GM12878 (cell line): ENCODE measurements around the gene ALDH1A3. TPM values are rescaled to one million over a fixed set of nuclear protein-coding genes. Genes with fewer than 3 reads are reported as not detected.
A peak's percentile ranks its signal among the peaks of the same experiment; 100 is the strongest.

Source experiments
- ATF7 ChIP-seq: fragments of 450-650 bp; IDR thresholded peaks from 2 replicates; pipeline ENCODE4 v1.6.1; 2016; ENCODE audit warnings: low read depth, mild to moderate bottlenecking
- BRCA1 ChIP-seq: IDR thresholded peaks from 2 replicates; pipeline ENCODE4 v1.6.1; 2011; ENCODE audit warnings: low read depth, low read length, improper control_type of control experiment
- DPF2 ChIP-seq: fragments of 450-650 bp; IDR thresholded peaks from 2 replicates; pipeline ENCODE4 v1.6.1; 2017; ENCODE audit warnings: mild to moderate bottlenecking
- LARP7 ChIP-seq: fragments of 450-650 bp; IDR thresholded peaks from 2 replicates; pipeline ENCODE4 v1.6.1; 2017; ENCODE audit warnings: mild to moderate bottlenecking
- MTA2 ChIP-seq: fragments of 450-650 bp; IDR thresholded peaks from 2 replicates; pipeline ENCODE4 v1.6.1; 2016; ENCODE audit warnings: low read depth, mild to moderate bottlenecking, moderate library complexity
- NFIC ChIP-seq: IDR thresholded peaks from 2 replicates; pipeline ENCODE4 v1.6.1; 2012; ENCODE audit warnings: low read depth, mild to moderate bottlenecking, inconsistent platforms, low read length, moderate library complexity
- NR2C2 ChIP-seq: IDR thresholded peaks from 2 replicates; pipeline ENCODE4 v1.6.1; 2011; ENCODE audit warnings: borderline replicate concordance, low read depth; ENCODE audit not compliant: control insufficient read depth, insufficient read length
- PML ChIP-seq: IDR thresholded peaks from 2 replicates; pipeline ENCODE4 v1.6.1; 2012; ENCODE audit warnings: low read length, inconsistent platforms
- RUNX3 ChIP-seq: IDR thresholded peaks from 2 replicates; pipeline ENCODE4 v1.6.1; 2012; ENCODE audit warnings: low read length, inconsistent platforms
- SMAD5 ChIP-seq: IDR thresholded peaks from 2 replicates; pipeline ENCODE4 v1.6.1; 2016; ENCODE audit warnings: antibody characterized with exemption, low read depth
- SMARCA5 ChIP-seq: fragments of 450-650 bp; IDR thresholded peaks from 2 replicates; pipeline ENCODE4 v1.6.1; 2017; ENCODE audit warnings: mild to moderate bottlenecking
- SREBF2 ChIP-seq: IDR thresholded peaks from 2 replicates; pipeline ENCODE4 v1.6.1; 2012; ENCODE audit warnings: mild to moderate bottlenecking, low read length
- TAF1 ChIP-seq: IDR thresholded peaks from 2 replicates; pipeline ENCODE4 v1.6.1; 2011; ENCODE audit warnings: mild to moderate bottlenecking, low read depth, low read length, borderline replicate concordance
- TCF12 ChIP-seq: IDR thresholded peaks from 2 replicates; pipeline ENCODE4 v1.6.1; 2011; ENCODE audit warnings: low read depth, mild to moderate bottlenecking, low read length
- TCF3 ChIP-seq: IDR thresholded peaks from 2 replicates; pipeline ENCODE4 v1.6.1; 2012; ENCODE audit warnings: low read depth, mild to moderate bottlenecking, low read length, borderline replicate concordance; ENCODE audit not compliant: insufficient read depth
- polyA plus RNA-seq, 11 experiments: library from polyadenylated mRNA; depleted of rRNA in 4 of 11; unstranded in 6 of 11; stranded (reverse) in 5 of 11; fragments of >200 nt; fragmentation: Nextera tagmentation in 4 of 11; fragmentation: Illumina TruSeq in 1 of 11; extraction: Ambion mirVana in 4 of 11; extraction: Trizol in 1 of 11; gene quantifications; 1 replicate in 1 of 11; 2 replicates in 10 of 11; pipeline versions ENCODE4 v1.2.1 to v1.2.3, GENCODE V29; 2011 to 2016; ENCODE audit warnings: inconsistent platforms in 2 of 11, missing spikeins in 2 of 11, low read depth in 1 of 11
- total RNA-seq, 4 experiments: library from RNA; depleted of rRNA in 3 of 4; stranded (reverse); fragments of >200 nt in 3 of 4; fragmentation: Illumina TruSeq in 1 of 4; extraction: Trizol in 1 of 4; gene quantifications; 2 replicates each; pipeline versions ENCODE4 v1.2.1 to v1.2.3, GENCODE V29; 2013 to 2021
- TF ChIP-seq, protein P1 (sequence below): fragments of 450-650 bp; IDR thresholded peaks from 2 replicates; pipeline ENCODE4 v1.6.1; 2017; ENCODE audit warnings: mild to moderate bottlenecking, moderate library complexity
- TF ChIP-seq, protein P2 (sequence below): fragments of 450-650 bp; formaldehyde crosslinking; IDR thresholded peaks from 2 replicates; pipeline ENCODE4 v1.5.0; 2022; ENCODE audit warnings: mild to moderate bottlenecking, missing genetic modification characterization
- TF ChIP-seq, protein P3 (sequence below): fragments of 450-650 bp; formaldehyde crosslinking; IDR thresholded peaks from 2 replicates; pipeline ENCODE4 v1.4.0; 2020; ENCODE audit warnings: mild to moderate bottlenecking, moderate library complexity

ALDH1A3 gene
- total and polyA plus RNA-seq, 10 of the 15 experiments (the other 5 are each of a cell fraction or from before 2014, with no cell fraction given): 0.06 to 0.69 (median 0.18) TPM

- TF ChIP-seq, protein P1, sequence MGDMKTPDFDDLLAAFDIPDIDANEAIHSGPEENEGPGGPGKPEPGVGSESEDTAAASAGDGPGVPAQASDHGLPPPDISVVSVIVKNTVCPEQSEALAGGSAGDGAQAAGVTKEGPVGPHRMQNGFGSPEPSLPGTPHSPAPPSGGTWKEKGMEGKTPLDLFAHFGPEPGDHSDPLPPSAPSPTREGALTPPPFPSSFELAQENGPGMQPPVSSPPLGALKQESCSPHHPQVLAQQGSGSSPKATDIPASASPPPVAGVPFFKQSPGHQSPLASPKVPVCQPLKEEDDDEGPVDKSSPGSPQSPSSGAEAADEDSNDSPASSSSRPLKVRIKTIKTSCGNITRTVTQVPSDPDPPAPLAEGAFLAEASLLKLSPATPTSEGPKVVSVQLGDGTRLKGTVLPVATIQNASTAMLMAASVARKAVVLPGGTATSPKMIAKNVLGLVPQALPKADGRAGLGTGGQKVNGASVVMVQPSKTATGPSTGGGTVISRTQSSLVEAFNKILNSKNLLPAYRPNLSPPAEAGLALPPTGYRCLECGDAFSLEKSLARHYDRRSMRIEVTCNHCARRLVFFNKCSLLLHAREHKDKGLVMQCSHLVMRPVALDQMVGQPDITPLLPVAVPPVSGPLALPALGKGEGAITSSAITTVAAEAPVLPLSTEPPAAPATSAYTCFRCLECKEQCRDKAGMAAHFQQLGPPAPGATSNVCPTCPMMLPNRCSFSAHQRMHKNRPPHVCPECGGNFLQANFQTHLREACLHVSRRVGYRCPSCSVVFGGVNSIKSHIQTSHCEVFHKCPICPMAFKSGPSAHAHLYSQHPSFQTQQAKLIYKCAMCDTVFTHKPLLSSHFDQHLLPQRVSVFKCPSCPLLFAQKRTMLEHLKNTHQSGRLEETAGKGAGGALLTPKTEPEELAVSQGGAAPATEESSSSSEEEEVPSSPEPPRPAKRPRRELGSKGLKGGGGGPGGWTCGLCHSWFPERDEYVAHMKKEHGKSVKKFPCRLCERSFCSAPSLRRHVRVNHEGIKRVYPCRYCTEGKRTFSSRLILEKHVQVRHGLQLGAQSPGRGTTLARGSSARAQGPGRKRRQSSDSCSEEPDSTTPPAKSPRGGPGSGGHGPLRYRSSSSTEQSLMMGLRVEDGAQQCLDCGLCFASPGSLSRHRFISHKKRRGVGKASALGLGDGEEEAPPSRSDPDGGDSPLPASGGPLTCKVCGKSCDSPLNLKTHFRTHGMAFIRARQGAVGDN: peak; percentile 60; the same call in 1 of the 2 replicates
- TF ChIP-seq BRCA1 (no peak), SMAD5 (no peak), LARP7 (0 out of 2 replicates have a peak, but pooled peaks have one; percentile 39), SREBF2 (no peak), NR2C2 (no peak), TAF1 (no peak), ATF7 (peak; percentile 79; the same call in 1 of the 2 replicates), MTA2 (peak; percentile 62; the same call in 1 of the 2 replicates), TCF12 (0 out of 2 replicates have a peak, but pooled peaks have one; percentile 20), PML (no peak), NFIC (no peak), SMARCA5 (no peak), RUNX3 (no peak; the same call in 1 of the 2 replicates), DPF2 (0 out of 2 replicates have a peak, but pooled peaks have one; percentile 34), TCF3 (0 out of 2 replicates have a peak, but pooled peaks have one; percentile 31)
- TF ChIP-seq, protein P2, sequence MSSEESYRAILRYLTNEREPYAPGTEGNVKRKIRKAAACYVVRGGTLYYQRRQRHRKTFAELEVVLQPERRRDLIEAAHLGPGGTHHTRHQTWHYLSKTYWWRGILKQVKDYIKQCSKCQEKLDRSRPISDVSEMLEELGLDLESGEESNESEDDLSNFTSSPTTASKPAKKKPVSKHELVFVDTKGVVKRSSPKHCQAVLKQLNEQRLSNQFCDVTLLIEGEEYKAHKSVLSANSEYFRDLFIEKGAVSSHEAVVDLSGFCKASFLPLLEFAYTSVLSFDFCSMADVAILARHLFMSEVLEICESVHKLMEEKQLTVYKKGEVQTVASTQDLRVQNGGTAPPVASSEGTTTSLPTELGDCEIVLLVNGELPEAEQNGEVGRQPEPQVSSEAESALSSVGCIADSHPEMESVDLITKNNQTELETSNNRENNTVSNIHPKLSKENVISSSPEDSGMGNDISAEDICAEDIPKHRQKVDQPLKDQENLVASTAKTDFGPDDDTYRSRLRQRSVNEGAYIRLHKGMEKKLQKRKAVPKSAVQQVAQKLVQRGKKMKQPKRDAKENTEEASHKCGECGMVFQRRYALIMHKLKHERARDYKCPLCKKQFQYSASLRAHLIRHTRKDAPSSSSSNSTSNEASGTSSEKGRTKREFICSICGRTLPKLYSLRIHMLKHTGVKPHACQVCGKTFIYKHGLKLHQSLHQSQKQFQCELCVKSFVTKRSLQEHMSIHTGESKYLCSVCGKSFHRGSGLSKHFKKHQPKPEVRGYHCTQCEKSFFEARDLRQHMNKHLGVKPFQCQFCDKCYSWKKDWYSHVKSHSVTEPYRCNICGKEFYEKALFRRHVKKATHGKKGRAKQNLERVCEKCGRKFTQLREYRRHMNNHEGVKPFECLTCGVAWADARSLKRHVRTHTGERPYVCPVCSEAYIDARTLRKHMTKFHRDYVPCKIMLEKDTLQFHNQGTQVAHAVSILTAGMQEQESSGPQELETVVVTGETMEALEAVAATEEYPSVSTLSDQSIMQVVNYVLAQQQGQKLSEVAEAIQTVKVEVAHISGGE (CRISPR knock-in tag): no peak
- TF ChIP-seq, protein P3, sequence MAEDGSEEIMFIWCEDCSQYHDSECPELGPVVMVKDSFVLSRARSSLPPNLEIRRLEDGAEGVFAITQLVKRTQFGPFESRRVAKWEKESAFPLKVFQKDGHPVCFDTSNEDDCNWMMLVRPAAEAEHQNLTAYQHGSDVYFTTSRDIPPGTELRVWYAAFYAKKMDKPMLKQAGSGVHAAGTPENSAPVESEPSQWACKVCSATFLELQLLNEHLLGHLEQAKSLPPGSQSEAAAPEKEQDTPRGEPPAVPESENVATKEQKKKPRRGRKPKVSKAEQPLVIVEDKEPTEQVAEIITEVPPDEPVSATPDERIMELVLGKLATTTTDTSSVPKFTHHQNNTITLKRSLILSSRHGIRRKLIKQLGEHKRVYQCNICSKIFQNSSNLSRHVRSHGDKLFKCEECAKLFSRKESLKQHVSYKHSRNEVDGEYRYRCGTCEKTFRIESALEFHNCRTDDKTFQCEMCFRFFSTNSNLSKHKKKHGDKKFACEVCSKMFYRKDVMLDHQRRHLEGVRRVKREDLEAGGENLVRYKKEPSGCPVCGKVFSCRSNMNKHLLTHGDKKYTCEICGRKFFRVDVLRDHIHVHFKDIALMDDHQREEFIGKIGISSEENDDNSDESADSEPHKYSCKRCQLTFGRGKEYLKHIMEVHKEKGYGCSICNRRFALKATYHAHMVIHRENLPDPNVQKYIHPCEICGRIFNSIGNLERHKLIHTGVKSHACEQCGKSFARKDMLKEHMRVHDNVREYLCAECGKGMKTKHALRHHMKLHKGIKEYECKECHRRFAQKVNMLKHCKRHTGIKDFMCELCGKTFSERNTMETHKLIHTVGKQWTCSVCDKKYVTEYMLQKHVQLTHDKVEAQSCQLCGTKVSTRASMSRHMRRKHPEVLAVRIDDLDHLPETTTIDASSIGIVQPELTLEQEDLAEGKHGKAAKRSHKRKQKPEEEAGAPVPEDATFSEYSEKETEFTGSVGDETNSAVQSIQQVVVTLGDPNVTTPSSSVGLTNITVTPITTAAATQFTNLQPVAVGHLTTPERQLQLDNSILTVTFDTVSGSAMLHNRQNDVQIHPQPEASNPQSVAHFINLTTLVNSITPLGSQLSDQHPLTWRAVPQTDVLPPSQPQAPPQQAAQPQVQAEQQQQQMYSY (CRISPR knock-in tag): no peak
Observed at GRCh38 chr15:100947760-100948429, 68.3 kb downstream of the ALDH1A3 start (continued).
